Fibroblast of pulmonary artery (primary cell): ENCODE measurements around the gene MTM1.

Experiments
- DNase-seq: peaks from one replicate; pipeline ENCODE4 v3.0.0-alpha.2; 2010; ENCODE audit warnings: low read depth
- H3K4me3 ChIP-seq: replicated peaks from 2 replicates; pipeline ENCODE4 v1.5.1; 2011; ENCODE audit warnings: low read depth, mild to moderate bottlenecking, control low read depth, low read length, moderate library complexity
- CTCF ChIP-seq: IDR thresholded peaks from 2 replicates; pipeline ENCODE4 v1.5.1; 2011; ENCODE audit warnings: mild to moderate bottlenecking, control low read depth, low read length, inconsistent platforms; ENCODE audit errors: missing control alignments

MTM1 gene

GRCh38 chrX:150683112-150683511, 114.7 kb downstream of the MTM1 start:
- DNase-seq = no peak
- no peak for TF ChIP-seq CTCF
- H3K4me3 ChIP-seq = no peak overlapping the region

GRCh38 chrX:150683536-150684146, 115.2 kb downstream of the MTM1 start:
- peak; percentile 56 for DNase-seq
- H3K4me3 ChIP-seq = no peak overlapping the region
- TF ChIP-seq CTCF = peak; percentile 51

- peak; percentile 76 for DNase-seq
- TF ChIP-seq CTCF = no peak
- H3K4me3 ChIP-seq = no peak overlapping the region
These were observed 120.6 kb downstream of the MTM1 start for GRCh38 chrX:150688911-150689451.

GRCh38 chrX:150690126-150690525, 121.7 kb downstream of the MTM1 start:
- H3K4me3 ChIP-seq = no peak overlapping the region
- no peak for TF ChIP-seq CTCF
- peak; percentile 82 for DNase-seq

GRCh38 chrX:150692296-150692695, 123.9 kb downstream of the MTM1 start:
- peak overlapping the region; percentile 65 for H3K4me3 ChIP-seq
- DNase-seq = no peak

GRCh38 chrX:150692831-150693724, 124.7 kb downstream of the MTM1 start, which contains the start of gene MTMR1:
Gene MTMR1 (plus strand): TSS chrX:150693396. CDS start chrX:150693531, 135 bp downstream.
- peak within 1 kb of the TSS; percentile 65 for H3K4me3 ChIP-seq
- DNase-seq = no peak
- no peak for TF ChIP-seq CTCF

More at GRCh38 chrX:150692296-150692695, 123.9 kb downstream of the MTM1 start:
- no peak for TF ChIP-seq CTCF
